Testis (tissue), 5 donors: ENCODE data around the gene GPR149. TPM values are rescaled to one million over a fixed set of nuclear protein-coding genes. Genes with fewer than 3 reads are reported as not detected.

Source experiments
- DNase-seq: peaks from one replicate; pipeline ENCODE4 v3.0.0-alpha.2; 2019
- H3K27ac ChIP-seq, 2 donors: fragments of 200-600 bp; sonication (generic); one replicate each; pipeline ENCODE4 v1.5.1; 2019
- H3K27me3 ChIP-seq: fragments of 200-600 bp; sonication (generic); one replicate; pipeline ENCODE4 v1.5.1; 2019
- H3K36me3 ChIP-seq: fragments of 200-600 bp; sonication (generic); one replicate; pipeline ENCODE4 v1.5.1; 2017; ENCODE audit warnings: low read depth; ENCODE audit errors: missing control alignments
- H3K4me1 ChIP-seq: fragments of 200-600 bp; sonication (generic); one replicate; pipeline ENCODE4 v1.5.1; 2019
- H3K4me3 ChIP-seq, 2 donors: fragments of 200-600 bp; sonication (generic); one replicate each; pipeline ENCODE4 v1.5.1; 2017 to 2019
- H3K9me3 ChIP-seq: fragments of 200-600 bp; sonication (generic); one replicate; pipeline ENCODE4 v1.5.1; 2017
- CTCF ChIP-seq, 3 experiments: fragments of 450-650 bp in 2 of 3; fragments of 200-600 bp in 1 of 3; sonication (generic) in 1 of 3; IDR thresholded peaks; one replicate each; pipeline ENCODE4 v1.5.1; 2016 to 2019; ENCODE audit warnings: antibody characterized with exemption in 3 of 3, mild to moderate bottlenecking in 2 of 3, moderate library complexity in 1 of 3
- POLR2A ChIP-seq: fragments of 450-650 bp; IDR thresholded peaks from one replicate; pipeline ENCODE4 v1.6.1; 2017; ENCODE audit warnings: antibody characterized with exemption, mild to moderate bottlenecking, moderate library complexity
- WGBS, 2 donors: methylation state at CpG; one replicate each; pipeline ENCODE4 v1.1.5; 2018; 5-methylcytosine and 5-hydroxymethylcytosine counted together
- intact Hi-C: fragments of 100-400 bp; cut with DNase I; formaldehyde crosslinking; loops from one replicate; pipeline ENCODE4 v1.15.1; 2023; ENCODE audit warnings: low total_unique reads
- long read RNA-seq, 2 donors: transcript quantifications; one replicate each; lab custom pipeline, GENCODE V29; 2026
- polyA plus RNA-seq: library from polyadenylated mRNA; stranded (reverse); fragments of 350-450 nt; fragmentation: Illumina TruSeq; extraction: RNeasy Lipid Tissue Mini Kit (QIAGEN cat#74804); gene quantifications from one replicate; pipeline ENCODE4 v1.2.3, GENCODE V29; 2014; ENCODE audit warnings: low read depth, low replicate concordance; ENCODE audit not compliant: insufficient read depth
- total RNA-seq, 2 donors: library from RNA; depleted of rRNA; stranded (reverse); fragments of >200 nt; gene quantifications; one replicate each; pipeline ENCODE4 v1.2.3, GENCODE V29; 2016

Gene GPR149, protein sequence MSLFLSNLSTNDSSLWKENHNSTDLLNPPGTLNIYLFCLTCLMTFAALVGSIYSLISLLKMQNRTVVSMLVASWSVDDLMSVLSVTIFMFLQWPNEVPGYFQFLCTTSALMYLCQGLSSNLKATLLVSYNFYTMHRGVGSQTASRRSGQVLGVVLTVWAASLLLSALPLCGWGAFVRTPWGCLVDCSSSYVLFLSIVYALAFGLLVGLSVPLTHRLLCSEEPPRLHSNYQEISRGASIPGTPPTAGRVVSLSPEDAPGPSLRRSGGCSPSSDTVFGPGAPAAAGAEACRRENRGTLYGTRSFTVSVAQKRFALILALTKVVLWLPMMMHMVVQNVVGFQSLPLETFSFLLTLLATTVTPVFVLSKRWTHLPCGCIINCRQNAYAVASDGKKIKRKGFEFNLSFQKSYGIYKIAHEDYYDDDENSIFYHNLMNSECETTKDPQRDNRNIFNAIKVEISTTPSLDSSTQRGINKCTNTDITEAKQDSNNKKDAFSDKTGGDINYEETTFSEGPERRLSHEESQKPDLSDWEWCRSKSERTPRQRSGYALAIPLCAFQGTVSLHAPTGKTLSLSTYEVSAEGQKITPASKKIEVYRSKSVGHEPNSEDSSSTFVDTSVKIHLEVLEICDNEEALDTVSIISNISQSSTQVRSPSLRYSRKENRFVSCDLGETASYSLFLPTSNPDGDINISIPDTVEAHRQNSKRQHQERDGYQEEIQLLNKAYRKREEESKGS
- under 1 TPM; 0.31 to 0.37 TPM for total RNA-seq
- polyA plus RNA-seq: 0.61 TPM
- long read RNA-seq, donor 1: 0 reads
- long read RNA-seq, donor 2: 0 reads

- WGBS, 2 donors: 2 to 4% methylated on average over 7 of the region's 7 CpGs
- Histone ChIP-seq H3K9me3 (no peaks in the 10 kb centered on the region), H3K36me3 (no peaks in the 10 kb centered on the region), H3K27me3 (no peaks in the 10 kb centered on the region), H3K4me1 (peaks cover 6% of the 10 kb centered on the region), H3K4me3 (peak within 1 kb of the TSS in 1 of 2 donors; percentile 32), H3K27ac (no peak within 1 kb of the TSS)
- peak; percentile 20 for DNase-seq
- TF ChIP-seq POLR2A (no peak), CTCF (IDR thresholded peaks at IDR 0.05) (no peak)
- intact Hi-C loops: no loop called here
Observed at GRCh38 chr3:154430014-154430413, at the start of gene GPR149. GPR149 (minus strand) TSS chr3:154430190; CDS start chr3:154429615, 575 bp downstream.

DNA sequence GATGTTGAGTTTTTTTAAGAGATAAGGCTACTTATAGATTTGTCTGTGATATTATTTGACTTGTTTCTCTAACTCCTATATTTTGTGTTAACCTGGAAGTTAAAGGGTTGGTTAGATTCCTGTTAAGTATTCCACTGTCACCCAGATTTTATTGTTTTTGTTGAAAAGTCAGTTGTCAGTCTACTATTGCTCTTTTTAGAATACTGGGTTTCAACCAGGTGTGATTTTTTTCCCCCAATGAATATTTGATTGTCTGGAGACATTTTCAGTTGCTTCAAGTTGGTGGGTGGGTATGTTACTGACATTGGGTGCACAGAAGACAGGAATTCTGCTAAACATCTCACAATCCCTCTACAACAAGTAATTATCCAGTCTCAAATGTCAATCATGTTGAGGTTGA, 43.8 kb upstream of the GPR149 start:
- Histone ChIP-seq H3K4me1 (no peaks in the 10 kb centered on the region), H3K36me3 (no peaks in the 10 kb centered on the region), H3K9me3 (no peaks in the 10 kb centered on the region), H3K27ac (no peak overlapping the region), H3K27me3 (no peaks in the 10 kb centered on the region), H3K4me3 (no peak overlapping the region)
- intact Hi-C loops: no loop called here
- TF ChIP-seq CTCF (IDR thresholded peaks at IDR 0.05): no peak
- TF ChIP-seq POLR2A: no peak
- no peak for DNase-seq

DNA sequence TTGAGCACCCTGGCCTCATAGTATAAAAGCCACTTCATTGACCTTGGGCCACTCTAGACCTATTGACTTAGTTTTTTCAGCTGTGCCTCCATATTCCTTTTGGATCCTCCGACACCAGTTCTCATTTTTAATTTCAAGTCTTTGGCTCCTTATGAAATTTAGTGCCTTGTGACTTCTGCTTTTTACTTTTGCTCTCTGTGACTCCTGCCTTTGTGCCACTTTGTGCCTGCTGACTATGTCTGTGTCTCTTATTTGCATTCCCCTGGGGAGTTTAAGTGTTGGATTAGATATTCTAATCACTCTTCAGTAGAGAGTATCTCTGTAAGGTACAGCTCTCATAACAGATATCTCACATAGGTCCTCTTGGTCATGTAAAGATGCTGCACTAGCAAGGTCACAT, 39.6 kb upstream of the GPR149 start:
- no peak for TF ChIP-seq POLR2A
- TF ChIP-seq CTCF (IDR thresholded peaks at IDR 0.05): no peak
- H3K27me3 ChIP-seq: no peaks in the 10 kb centered on the region
- H3K36me3 ChIP-seq: no peaks in the 10 kb centered on the region
- intact Hi-C loops: no loop called here
- H3K9me3 ChIP-seq: no peaks in the 10 kb centered on the region
- WGBS, 2 donors: 93 to 97% methylated on average over 1 of the region's 1 CpG
- H3K4me1 ChIP-seq: no peaks in the 10 kb centered on the region
- no peak for DNase-seq
- no peak overlapping the region for H3K4me3 ChIP-seq
- H3K27ac ChIP-seq: no peak overlapping the region

DNA sequence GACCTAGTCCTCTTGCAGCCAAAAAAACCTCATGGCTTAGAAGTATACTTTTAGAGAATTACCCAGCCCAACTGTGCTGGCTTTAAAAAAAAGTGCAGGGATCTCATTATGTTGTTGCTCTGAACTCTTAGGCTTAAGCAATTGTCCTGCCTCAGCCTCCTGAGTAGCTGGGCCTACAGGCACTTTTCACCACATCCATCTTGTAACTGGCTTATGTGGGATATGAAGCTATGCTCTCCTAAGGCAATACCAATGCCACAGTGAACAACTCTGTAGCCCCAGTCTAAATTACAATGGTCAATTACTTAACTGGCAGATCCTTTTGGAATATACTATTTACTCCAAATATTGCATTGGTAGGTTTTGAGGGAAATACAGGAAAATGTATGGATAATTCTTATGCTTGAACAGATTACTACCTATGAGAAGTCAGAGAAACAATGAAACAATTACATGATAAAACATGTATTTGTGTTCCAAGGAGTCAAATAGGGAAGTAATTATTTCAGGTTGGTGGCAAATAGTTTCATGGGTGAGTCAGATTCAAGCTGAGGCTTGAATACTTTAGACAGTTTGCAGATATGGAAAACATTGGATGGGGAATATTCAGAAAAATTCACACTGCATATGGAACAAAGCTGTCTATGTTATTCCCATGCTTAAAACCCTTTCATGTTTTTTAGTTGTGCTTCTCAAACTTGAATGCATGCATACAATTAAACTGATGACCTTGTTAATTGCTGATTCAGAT, 34.6 kb upstream of the GPR149 start:
- no peaks in the 10 kb centered on the region for H3K4me1 ChIP-seq
- no peaks in the 10 kb centered on the region for H3K36me3 ChIP-seq
- H3K9me3 ChIP-seq: no peaks in the 10 kb centered on the region
- no peaks in the 10 kb centered on the region for H3K27me3 ChIP-seq
- no peak overlapping the region for H3K4me3 ChIP-seq
- no peak for TF ChIP-seq CTCF (IDR thresholded peaks at IDR 0.05)
- no peak for TF ChIP-seq POLR2A
- intact Hi-C loops: no loop called here
- H3K27ac ChIP-seq: no peak overlapping the region
- no peak for DNase-seq
